ENCODE data around the gene TMEM213. TPM values are rescaled to one million over a fixed set of nuclear protein-coding genes. Genes with fewer than 3 reads are reported as not detected.

The TMEM213 gene
- total RNA-seq, 1 experiment from 2014 or later = not detected

DNA sequence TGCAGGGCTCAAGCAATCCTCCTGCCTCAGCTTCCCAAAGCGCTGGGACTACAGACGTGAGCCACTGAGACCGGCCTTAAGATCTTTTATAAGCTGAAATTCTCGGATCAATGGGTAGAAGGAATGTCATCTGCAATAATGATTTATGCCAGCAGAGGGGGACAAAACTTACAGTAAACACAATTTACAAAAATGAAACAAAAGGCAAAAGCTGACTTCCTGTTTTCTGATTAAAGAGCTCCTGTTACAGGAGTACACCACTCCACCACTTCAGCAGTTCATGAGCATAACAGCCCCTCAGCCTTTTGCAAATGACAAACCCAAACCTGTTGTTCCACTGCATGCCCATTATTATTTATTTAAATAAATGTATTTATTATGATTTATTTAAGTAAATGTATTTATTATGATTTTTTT, 88.7 kb downstream of the TMEM213 start (continued):
- TF ChIP-seq ZNF274 (IDR thresholded peaks at IDR 0.05; ENCODE audit: low read depth, low read length) (no peak), TCF7L2 (IDR thresholded peaks at IDR 0.05; ENCODE audit: borderline replicate concordance, extremely low read depth, insufficient read depth, insufficient read length) (no peak), ELF1 (IDR thresholded peaks at IDR 0.05; ENCODE audit: borderline replicate concordance, low read depth) (peak; percentile 41)

DNA sequence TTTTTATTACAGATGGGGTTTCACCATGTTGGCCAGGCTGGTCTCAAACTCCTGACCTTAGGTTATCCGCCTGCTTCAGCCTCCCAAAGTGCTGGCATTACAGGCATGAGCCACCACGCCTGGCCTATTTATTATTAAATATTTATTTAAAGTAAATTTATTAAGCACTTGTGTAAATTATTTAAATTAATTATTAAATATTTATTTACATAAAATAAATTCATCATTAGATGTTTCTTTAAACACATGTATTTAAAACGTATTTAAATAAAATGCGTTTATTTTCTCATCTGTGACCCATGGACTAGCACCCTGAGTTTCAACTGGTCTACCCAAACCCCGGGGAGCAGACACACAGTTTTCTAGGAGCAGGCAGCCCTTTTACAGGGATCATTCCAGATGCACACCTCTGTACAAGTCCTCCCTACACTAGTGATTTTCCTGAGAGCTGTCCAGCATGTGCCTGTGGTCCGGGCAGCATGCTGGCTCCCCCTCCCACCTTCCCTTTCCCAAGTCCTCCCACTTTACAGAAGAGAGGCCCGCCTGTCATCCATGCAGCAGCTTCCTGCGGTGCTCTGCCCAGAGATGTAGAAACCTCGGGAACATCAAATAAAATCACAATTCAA, 89.4 kb downstream of the TMEM213 start:
- H3K4me2 ChIP-seq (ENCODE audit: low read length) = no peak overlapping the region
- no peaks in the 10 kb centered on the region for H3K9me3 ChIP-seq (ENCODE audit: control insufficient read depth in 1 of 2, insufficient read depth in 1 of 2, low read depth in 1 of 2, low read length in 2 of 2)
- H4K20me1 ChIP-seq (ENCODE audit: insufficient read depth) = no peaks in the 10 kb centered on the region
- TF ChIP-seq YY1 (IDR thresholded peaks at IDR 0.05; ENCODE audit: extremely low read depth, insufficient replicate concordance, low read depth, low read length) (no peak), ZFX (IDR thresholded peaks at IDR 0.05) (no peak), CEBPB (IDR thresholded peaks at IDR 0.05; ENCODE audit: low read depth) (no peak), SIN3A (IDR thresholded peaks at IDR 0.05; ENCODE audit: low read depth) (no peak), POLR2A (IDR thresholded peaks at IDR 0.05; ENCODE audit: borderline replicate concordance, extremely low read depth, insufficient read depth, insufficient read length) (no peak), EZH2 (IDR thresholded peaks at IDR 0.05) (no peak), CBX3 (IDR thresholded peaks at IDR 0.05; ENCODE audit: low read depth) (no peak), EGR1 (IDR thresholded peaks at IDR 0.05; ENCODE audit: low read depth) (no peak), EZH2phosphoT487 (IDR thresholded peaks at IDR 0.05; ENCODE audit: borderline replicate concordance) (no peak)
- TF ChIP-seq, protein P1, sequence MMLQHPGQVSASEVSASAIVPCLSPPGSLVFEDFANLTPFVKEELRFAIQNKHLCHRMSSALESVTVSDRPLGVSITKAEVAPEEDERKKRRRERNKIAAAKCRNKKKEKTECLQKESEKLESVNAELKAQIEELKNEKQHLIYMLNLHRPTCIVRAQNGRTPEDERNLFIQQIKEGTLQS (IDR thresholded peaks at IDR 0.05) = no peak
- no peaks in the 10 kb centered on the region for H3K9me2 ChIP-seq (ENCODE audit: insufficient read depth)
- no peaks in the 10 kb centered on the region for H3K79me2 ChIP-seq (ENCODE audit: insufficient read depth, low read length)
- BruUV-seq (replicated peaks) = no TSS peak
- H3K36me3 ChIP-seq (ENCODE audit: control insufficient read depth in 1 of 2, insufficient read depth in 2 of 2, low read length in 2 of 2) = no peaks in the 10 kb centered on the region
- intact Hi-C loops (cut with micrococcal nuclease) = loop anchor here (2.0 kb wide), 1 partner anchor 94 kb away; the partner anchor contains the start of gene KIAA1549
- H3K4me1 ChIP-seq (ENCODE audit: control insufficient read depth in 1 of 2, insufficient read depth in 2 of 2, low read length in 2 of 2) = 0 out of 4 replicates have a peak, but pooled peaks cover 0 to 3% of the 10 kb centered on the region in 2 experiments
- no peak overlapping the region for H2AFZ ChIP-seq (ENCODE audit: low read depth, low read length, poor library complexity, severe bottlenecking)
- CTCF ChIA-PET = interaction anchor here (0.6 to 2.0 kb wide), 25 partner anchors 8 to 240 kb away, joined by 3 to 29 read pairs (median 4); partner anchors contain the start of gene KIAA1549
- no peaks in the 10 kb centered on the region for H3K27me3 ChIP-seq (ENCODE audit: insufficient read depth, low read length)
- POLR2A ChIA-PET = interaction anchor here (1.0 kb wide), 1 partner anchor 93 kb away, joined by 3 read pairs; no protein-coding TSS in a partner anchor
- RAD21 ChIA-PET (ENCODE audit: low non-redundant PET in 1 of 2, low total read pairs in 2 of 2, uncharacterized antibody in 2 of 2, unreplicated experiment in 2 of 2) = interaction anchor here (0.6 to 1.1 kb wide), 2 partner anchors 145 to 188 kb away, joined by 3 to 5 read pairs; no protein-coding TSS in a partner anchor
- H3K4me3 ChIP-seq (replicated peaks in 1 of 2; ENCODE audit: low read depth in 1 of 2, low read length in 2 of 2) = no peak overlapping the region
- no peak overlapping the region for H3K9ac ChIP-seq (ENCODE audit: low read length)
- ATAC-seq (no peak), DNase-seq (ENCODE audit: low read depth, low spot score) (no peak)
- H3K27ac ChIP-seq (ENCODE audit: low read depth, low read length) = no peak overlapping the region

Other genes starting within 250 kb of the TMEM213 start
- gene SVOPL, start 96.6 kb upstream of the TMEM213 start, total RNA-seq (2021; ENCODE audit: unreplicated experiment) = not detected
- not detected for gene ATP6V0A4, start 202 bp downstream of the TMEM213 start, total RNA-seq (2021; ENCODE audit: unreplicated experiment)
- 3.9 TPM for gene KIAA1549, start 183.4 kb downstream of the TMEM213 start, total RNA-seq (2021; ENCODE audit: unreplicated experiment)
- 11.8 TPM for gene ZC3HAV1L, start 238.0 kb downstream of the TMEM213 start, total RNA-seq (2021; ENCODE audit: unreplicated experiment)